HepG2 (cell line): Measurements from ENCODE around the gene ASB3. TPM values are rescaled to one million over a fixed set of nuclear protein-coding genes. Genes with fewer than 3 reads are reported as not detected.

ENCODE experiments used
- ATF3 ChIP-seq: sonication (generic); formaldehyde crosslinking; IDR thresholded peaks from 2 replicates; pipeline ENCODE4 v1.4.0; 2020; ENCODE audit warnings: missing genetic modification reagents
- DBP ChIP-seq: sonication (generic); formaldehyde crosslinking; IDR thresholded peaks from 2 replicates; pipeline ENCODE4 v1.4.0; 2020; ENCODE audit warnings: missing genetic modification reagents; ENCODE audit errors: not compliant biosample characterization
- ELF3 ChIP-seq: IDR thresholded peaks from 2 replicates; pipeline ENCODE4 v1.6.1; 2016; ENCODE audit warnings: missing genetic modification reagents, missing compliant biosample characterization
- GABPA ChIP-seq, 2 experiments: IDR thresholded peaks; 2 replicates each; pipeline ENCODE4 v1.6.1; 2011 to 2016; ENCODE audit warnings: low read depth in 2 of 2, low read length in 1 of 2, missing biosample characterization in 1 of 2, missing genetic modification characterization in 1 of 2
- HOXD1 ChIP-seq: sonication (generic); formaldehyde crosslinking; IDR thresholded peaks from 2 replicates; pipeline ENCODE4 v1.5.0; 2020; ENCODE audit warnings: missing genetic modification reagents
- KLF9 ChIP-seq: IDR thresholded peaks from 2 replicates; pipeline ENCODE4 v1.6.1; 2016; ENCODE audit warnings: low read depth
- PREB ChIP-seq: sonication (generic); formaldehyde crosslinking; IDR thresholded peaks from 2 replicates; pipeline ENCODE4 v1.4.0; 2020; ENCODE audit warnings: missing genetic modification reagents
- SNAPC5 ChIP-seq: sonication (generic); formaldehyde crosslinking; IDR thresholded peaks from 2 replicates; pipeline ENCODE4 v1.8.1; 2023; ENCODE audit warnings: mild to moderate bottlenecking, missing genetic modification reagents, borderline replicate concordance
- SOX6 ChIP-seq, 2 experiments: fragments of 450-650 bp in 1 of 2; sonication (generic) in 1 of 2; formaldehyde crosslinking in 1 of 2; IDR thresholded peaks; 2 replicates each; pipeline versions ENCODE4 v1.4.0 to v1.6.1; 2017 to 2020; ENCODE audit warnings: antibody characterized with exemption in 1 of 2, mild to moderate bottlenecking in 1 of 2, missing genetic modification reagents in 1 of 2
- ZFP62 ChIP-seq: sonication (generic); formaldehyde crosslinking; IDR thresholded peaks from 2 replicates; pipeline ENCODE4 v1.4.0; 2020; ENCODE audit warnings: missing genetic modification reagents
- ZNF280D ChIP-seq: sonication (generic); formaldehyde crosslinking; IDR thresholded peaks from 2 replicates; pipeline ENCODE4 v1.5.1; 2020; ENCODE audit warnings: mild to moderate bottlenecking, missing genetic modification reagents
- ZNF609 ChIP-seq: sonication (generic); formaldehyde crosslinking; IDR thresholded peaks from 2 replicates; pipeline ENCODE4 v1.4.0; 2020; ENCODE audit warnings: mild to moderate bottlenecking, missing genetic modification reagents, borderline replicate concordance
- ZNF800 ChIP-seq: sonication (generic); formaldehyde crosslinking; IDR thresholded peaks from 2 replicates; pipeline ENCODE4 v1.4.0; 2020; ENCODE audit warnings: missing genetic modification reagents
- ZSCAN20 ChIP-seq: sonication (generic); formaldehyde crosslinking; IDR thresholded peaks from 2 replicates; pipeline ENCODE4 v1.4.0; 2020; ENCODE audit warnings: missing genetic modification reagents, mild to moderate bottlenecking, borderline replicate concordance
- ZSCAN30 ChIP-seq: sonication (generic); formaldehyde crosslinking; IDR thresholded peaks from 2 replicates; pipeline ENCODE4 v1.5.0; 2020; ENCODE audit warnings: mild to moderate bottlenecking, missing genetic modification reagents
- polyA plus RNA-seq, 8 experiments: library from polyadenylated mRNA; depleted of rRNA in 3 of 8; stranded (reverse) in 7 of 8; unstranded in 1 of 8; fragments of >200 nt; fragmentation: Illumina TruSeq in 4 of 8; extraction: Trizol in 4 of 8; gene quantifications; 2 replicates each; pipeline versions ENCODE4 v1.2.1 to v1.2.3, GENCODE V29; 2011 to 2016; ENCODE audit warnings: low read depth in 4 of 8, missing spikeins in 1 of 8, mixed read lengths in 1 of 8; ENCODE audit not compliant: insufficient read depth in 1 of 8
- total RNA-seq, 5 experiments: library from RNA; depleted of rRNA; stranded (reverse); fragments of >200 nt; fragmentation: Illumina TruSeq; extraction: Trizol; gene quantifications; 2 replicates each; pipeline ENCODE4 v1.2.3, GENCODE V29; 2016; ENCODE audit warnings: low read depth in 1 of 5

The ASB3 gene
- total and polyA plus RNA-seq, 2 of the 13 experiments (the other 11 are each of a cell fraction or from before 2014, with no cell fraction given), result 40.1 to 41.8 TPM

- TF ChIP-seq ZNF609 (CRISPR knock-in tag) (no peak), ELF3 (CRISPR knock-in tag) (no peak; the same call in 1 of the 2 replicates), ZSCAN30 (CRISPR knock-in tag) (no peak), SNAPC5 (CRISPR knock-in tag) (peak; percentile 98), GABPA (IDR thresholded peaks at IDR 0.05; ENCODE audit: low read depth, low read length) (no peak), GABPA (CRISPR knock-in tag; IDR thresholded peaks at IDR 0.05; ENCODE audit: low read depth) (peak; percentile 45), ZFP62 (CRISPR knock-in tag) (no peak), DBP (CRISPR knock-in tag) (no peak), HOXD1 (CRISPR knock-in tag) (no peak), SOX6 (IDR thresholded peaks at IDR 0.05) (no peak), SOX6 (CRISPR knock-in tag; IDR thresholded peaks at IDR 0.05) (peak; percentile 72), KLF9 (CRISPR knock-in tag) (no peak), ATF3 (CRISPR knock-in tag) (no peak), ZNF280D (CRISPR knock-in tag) (no peak), PREB (CRISPR knock-in tag) (no peak), ZSCAN20 (no peak), ZNF800 (CRISPR knock-in tag) (no peak)
Measured at GRCh38 chr2:53767405-53768241, 19.1 kb downstream of the ASB3 start, which contains the start of gene CHAC2 (continued).
